ENCODE results near the gene AEBP1.

AEBP1 gene

DNA sequence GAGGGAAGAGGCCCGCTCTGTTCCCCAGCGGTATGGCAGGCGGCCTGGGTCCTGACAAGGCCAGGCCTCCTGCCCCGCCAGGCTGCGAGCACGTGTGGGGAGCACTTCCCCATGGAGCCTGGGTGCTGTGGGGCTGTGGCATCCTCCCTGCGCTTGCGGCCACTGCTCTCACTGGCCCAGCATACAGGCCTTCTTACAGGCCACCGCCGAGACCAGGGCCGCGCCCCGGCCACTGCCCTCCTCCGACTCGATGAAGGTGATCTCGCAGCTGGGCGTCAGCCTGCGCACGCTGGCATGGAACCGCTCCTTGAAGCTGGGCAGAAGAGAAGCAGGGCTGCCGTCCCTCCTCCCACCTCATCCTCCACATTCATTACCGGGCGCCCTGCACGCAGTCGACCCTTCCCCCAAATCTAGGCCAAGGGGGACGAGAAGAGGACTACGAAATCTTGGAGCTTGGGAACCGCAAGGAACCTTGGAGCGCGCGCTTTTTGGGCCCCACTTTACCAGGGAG, 40.9 kb downstream of the AEBP1 start:
- Mint-ChIP-seq H3K27me3 (peaks cover 17% of the 10 kb centered on the region), H3K4me1 (peaks cover 16% of the 10 kb centered on the region), H3K36me3 (no peaks in the 10 kb centered on the region), H3K4me3 (peak overlapping the region; percentile 72), H3K9me3 (no peaks in the 10 kb centered on the region), H3K27ac (no peak overlapping the region)
- ATAC-seq = no peak

DNA sequence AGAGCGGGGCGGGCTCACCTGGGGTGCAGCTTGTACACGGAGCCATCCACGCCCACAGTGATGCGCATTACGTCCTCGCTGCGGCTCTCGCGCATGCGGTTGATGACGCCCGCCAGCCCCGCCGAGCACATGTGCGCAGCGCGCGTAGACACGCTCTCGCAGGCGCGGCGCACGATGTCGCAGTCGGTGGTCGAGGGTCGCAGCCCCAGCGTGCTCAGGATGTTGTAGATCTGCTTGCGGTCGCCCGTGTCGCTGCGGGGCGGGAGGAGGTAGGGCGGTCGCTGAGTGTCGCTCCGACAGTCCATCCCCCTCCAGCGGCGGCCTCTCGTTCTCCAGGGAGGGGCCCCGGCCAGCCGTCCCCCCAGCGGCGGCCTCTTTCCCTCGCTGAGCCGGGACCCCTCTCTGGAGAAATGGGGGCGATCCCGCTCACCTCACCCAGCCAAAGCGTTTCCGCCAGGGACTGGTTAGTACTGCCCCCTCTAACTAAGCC, 41.4 kb downstream of the AEBP1 start:
- Mint-ChIP-seq H3K27ac (no peak overlapping the region), H3K4me3 (peak overlapping the region; percentile 72), H3K9me3 (no peaks in the 10 kb centered on the region), H3K4me1 (peaks cover 21% of the 10 kb centered on the region), H3K36me3 (no peaks in the 10 kb centered on the region), H3K27me3 (peaks cover 13% of the 10 kb centered on the region)
- ATAC-seq = peak; percentile 9

DNA sequence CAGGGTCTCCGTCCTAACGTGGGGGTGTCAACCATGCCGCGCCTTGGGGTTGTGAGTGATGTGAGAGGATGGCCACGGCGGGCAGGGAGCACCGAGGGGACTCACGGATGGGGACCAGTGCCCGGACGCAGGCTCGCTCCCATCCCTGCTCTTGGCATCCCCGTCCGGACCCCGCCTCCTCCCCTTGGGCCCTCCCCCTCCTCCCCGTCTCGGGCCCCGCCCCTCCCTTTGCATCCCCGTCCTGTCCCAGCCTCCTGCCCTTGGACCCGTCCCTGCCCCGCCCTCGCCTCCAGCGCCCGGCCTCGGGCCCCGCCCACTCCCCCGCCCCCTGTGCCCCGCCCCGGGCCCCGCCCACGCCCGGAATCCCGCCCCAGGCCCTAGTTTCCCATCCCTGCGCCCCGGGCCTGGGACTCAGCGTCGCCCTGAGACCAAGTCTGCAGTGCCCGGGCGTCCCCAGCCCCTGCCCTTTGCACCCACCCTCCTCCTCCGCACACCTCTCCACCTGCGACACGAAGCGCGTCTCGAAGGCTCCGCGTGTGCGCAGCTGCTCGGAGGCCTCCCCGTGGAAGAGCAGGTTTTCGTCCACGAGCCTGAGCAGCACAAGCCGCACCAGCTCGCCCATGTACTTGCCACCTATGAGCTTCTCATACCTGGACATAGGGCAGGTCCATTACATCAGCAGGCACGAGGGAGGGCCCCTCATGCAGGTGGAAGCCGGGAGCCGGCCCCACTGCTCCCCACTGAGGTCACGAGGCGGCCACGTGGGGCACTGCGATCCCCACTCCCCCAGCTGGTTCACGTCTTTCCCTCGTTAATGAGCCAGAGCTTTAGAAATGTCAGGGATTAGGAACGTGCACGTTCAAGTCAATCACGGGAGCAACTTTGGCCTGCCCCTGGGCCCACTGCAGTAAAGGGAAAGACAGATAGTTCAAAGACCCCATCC, 42.1 kb downstream of the AEBP1 start:
- Mint-ChIP-seq H3K27ac (no peak overlapping the region), H3K4me3 (peak overlapping the region; percentile 72)
- peak; percentile 70 for ATAC-seq

DNA sequence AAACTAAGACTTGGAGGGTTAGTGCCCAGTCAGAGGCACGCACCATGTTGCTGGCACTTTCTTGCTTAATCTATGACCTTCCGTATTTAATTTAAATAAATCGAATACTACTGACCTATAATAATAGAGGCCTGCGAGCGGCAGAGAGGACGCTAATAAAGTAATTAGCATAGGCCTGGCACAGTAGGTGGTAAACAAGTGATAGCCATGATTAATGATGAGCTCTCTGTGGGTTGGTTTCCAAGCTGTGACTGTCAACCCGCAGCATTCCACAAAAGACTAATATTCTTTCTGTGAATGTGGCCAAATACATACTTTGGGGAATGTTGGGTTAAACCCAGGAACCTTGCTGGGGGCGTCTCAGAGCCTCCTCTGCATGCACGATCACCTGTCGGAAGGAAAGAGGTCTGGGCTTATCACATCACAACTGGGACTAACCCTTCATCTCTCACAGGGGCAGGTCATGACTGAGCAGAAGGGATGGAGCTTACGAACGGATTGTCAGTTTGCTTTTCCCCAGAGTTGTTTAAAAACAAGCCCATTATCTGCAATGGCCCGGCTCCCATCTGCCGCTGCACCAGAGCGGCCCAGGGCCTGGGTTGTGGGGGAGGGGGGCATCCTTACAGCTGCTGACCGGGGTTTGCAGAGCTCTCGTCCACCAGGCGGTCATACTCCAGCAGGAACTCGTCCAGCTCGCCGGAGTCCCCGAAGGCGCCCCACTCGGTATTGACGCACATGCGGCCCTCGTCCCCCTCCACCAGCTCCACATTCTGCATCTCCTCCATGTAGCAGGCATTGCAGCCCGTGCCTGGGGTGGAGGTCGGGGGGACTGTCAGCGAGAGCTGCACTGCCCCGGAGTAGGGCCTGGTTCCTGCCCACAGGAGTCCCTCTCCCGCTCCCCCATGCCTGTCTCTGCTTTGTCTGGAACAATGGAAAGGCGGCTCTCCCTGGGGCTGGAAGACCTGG, 43.2 kb downstream of the AEBP1 start:
- Mint-ChIP-seq H3K27ac (no peak overlapping the region), H3K9me3 (no peaks in the 10 kb centered on the region), H3K4me3 (no peak overlapping the region), H3K4me1 (peaks cover 24% of the 10 kb centered on the region), H3K27me3 (peaks cover 13% of the 10 kb centered on the region), H3K36me3 (no peaks in the 10 kb centered on the region)
- no peak for ATAC-seq

More for the DNA sequence above, 42.1 kb downstream of the AEBP1 start:
- H3K27me3 Mint-ChIP-seq = peaks cover 13% of the 10 kb centered on the region
- no peaks in the 10 kb centered on the region for H3K9me3 Mint-ChIP-seq
- H3K4me1 Mint-ChIP-seq = peaks cover 24% of the 10 kb centered on the region
- H3K36me3 Mint-ChIP-seq = no peaks in the 10 kb centered on the region

DNA sequence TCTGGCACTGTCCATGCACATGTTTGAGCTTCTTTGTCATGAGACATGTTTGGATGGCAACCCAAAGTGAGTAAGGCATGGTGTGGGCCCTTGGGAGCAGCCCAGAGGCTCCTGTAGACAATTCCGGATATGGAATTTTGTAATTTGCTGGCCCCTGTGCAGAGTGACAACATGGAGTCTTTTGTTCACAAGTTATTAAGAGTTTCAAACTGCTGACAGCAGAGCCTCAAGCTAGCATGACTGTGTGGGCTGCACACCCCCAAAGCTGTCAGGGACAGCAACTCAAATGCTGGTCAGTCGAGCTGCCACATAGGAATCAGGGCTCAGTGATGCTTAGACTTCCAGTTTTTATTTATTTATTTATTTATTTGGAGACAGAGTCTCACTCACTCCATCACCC, 44.0 kb downstream of the AEBP1 start:
- Mint-ChIP-seq H3K36me3 (no peaks in the 10 kb centered on the region), H3K9me3 (no peaks in the 10 kb centered on the region), H3K27ac (no peak overlapping the region), H3K27me3 (peaks cover 13% of the 10 kb centered on the region), H3K4me3 (no peak overlapping the region), H3K4me1 (peaks cover 24% of the 10 kb centered on the region)
- ATAC-seq = no peak

DNA sequence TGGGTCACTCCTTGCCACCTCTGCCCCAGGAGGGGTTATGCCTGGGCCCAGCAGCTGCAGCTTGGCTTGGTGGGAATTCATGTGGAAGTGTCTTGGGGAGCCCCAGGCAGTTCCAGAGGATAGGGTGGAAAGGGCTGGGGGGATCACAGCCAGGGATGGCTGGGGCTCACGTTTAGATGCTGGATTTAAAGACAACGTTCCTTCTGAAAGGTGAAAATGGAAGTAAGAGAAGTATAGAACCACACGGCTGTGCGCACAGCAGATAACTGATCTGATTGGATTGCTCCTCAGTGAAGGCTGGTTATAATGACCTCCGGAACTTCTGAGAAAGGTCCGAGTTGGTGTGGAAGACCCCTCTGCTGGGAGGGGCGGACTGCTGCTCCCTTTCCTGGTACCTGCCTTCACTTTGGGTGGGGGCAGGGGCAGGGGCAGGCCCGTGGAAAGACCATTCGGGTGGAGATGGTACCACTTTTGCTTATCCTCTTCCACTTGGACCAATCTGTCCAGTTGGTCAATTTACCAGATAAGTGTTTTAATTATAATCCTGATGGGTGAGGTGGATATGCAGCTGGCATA, 44.9 kb downstream of the AEBP1 start:
- H3K4me1 Mint-ChIP-seq = peaks cover 24% of the 10 kb centered on the region
- no peaks in the 10 kb centered on the region for H3K36me3 Mint-ChIP-seq
- H3K4me3 Mint-ChIP-seq = no peak overlapping the region
- H3K27me3 Mint-ChIP-seq = peaks cover 13% of the 10 kb centered on the region
- no peak overlapping the region for H3K27ac Mint-ChIP-seq
- no peak for ATAC-seq
- H3K9me3 Mint-ChIP-seq = no peaks in the 10 kb centered on the region

DNA sequence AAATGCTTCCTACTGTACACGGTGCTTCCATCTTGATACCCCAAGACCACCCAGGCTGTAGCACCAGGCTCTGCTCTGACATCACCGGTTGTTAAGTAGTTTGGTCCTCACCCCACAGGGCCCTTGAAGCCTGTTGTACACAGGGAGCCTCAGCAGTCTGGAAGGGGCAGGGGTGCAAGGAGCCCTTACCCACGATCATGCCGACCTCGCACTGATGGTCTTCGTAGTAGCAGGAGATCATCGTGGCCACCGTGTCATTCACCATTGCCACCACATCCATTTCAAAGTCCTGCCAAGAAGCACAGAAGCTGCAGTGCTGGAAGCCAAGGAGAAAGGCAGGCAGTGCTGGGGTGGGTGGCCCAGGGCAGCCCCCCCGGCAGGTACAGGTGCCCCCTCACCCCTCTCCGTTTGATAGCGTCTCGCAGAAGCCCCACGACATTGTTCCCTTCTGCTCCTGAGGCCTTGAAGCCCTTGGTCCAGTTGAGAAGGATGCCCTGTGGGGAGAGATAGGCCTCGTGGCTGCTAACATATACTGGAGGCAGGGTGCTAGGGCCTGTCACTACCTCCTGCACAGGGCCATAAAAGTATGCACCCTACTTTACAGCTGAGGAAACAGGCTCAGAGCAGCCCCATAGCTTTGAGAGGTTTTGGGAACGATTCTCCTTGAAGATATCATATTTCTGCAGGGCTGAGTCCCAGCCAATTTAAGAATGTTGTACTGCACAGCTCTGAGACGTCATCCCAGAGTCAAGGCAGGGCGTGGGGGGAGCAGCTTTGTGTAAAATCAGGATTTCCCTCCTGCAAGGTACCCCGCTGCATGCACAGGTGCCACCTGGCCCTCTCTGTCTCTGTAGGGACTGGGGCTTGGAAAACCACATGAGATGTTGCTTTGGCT, 45.7 kb downstream of the AEBP1 start:
- Mint-ChIP-seq H3K4me1 (peaks cover 24% of the 10 kb centered on the region), H3K27ac (no peak overlapping the region), H3K9me3 (no peaks in the 10 kb centered on the region), H3K36me3 (no peaks in the 10 kb centered on the region), H3K4me3 (no peak overlapping the region), H3K27me3 (peaks cover 10% of the 10 kb centered on the region)
- no peak for ATAC-seq

DNA sequence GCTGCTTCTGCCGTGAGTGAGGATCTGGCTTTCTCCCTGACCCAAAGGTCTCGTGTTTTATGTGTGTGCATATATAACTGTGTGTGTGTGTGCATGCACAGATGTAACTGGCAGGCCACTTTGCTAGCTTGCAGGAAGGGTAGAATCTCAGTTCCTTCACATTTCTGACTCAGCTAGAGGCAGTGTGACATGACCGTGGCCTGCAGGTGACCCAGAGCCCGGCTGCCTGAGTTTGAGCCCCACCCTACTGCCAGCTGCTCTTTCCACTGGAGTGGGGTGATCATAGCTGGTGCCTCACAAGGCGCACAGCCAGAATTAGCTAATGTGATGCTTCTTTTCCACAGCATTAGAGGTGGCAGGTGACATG, 46.3 kb downstream of the AEBP1 start:
- peaks cover 4% of the 10 kb centered on the region for H3K27me3 Mint-ChIP-seq
- no peaks in the 10 kb centered on the region for H3K36me3 Mint-ChIP-seq
- H3K4me3 Mint-ChIP-seq = no peak overlapping the region
- H3K27ac Mint-ChIP-seq = no peak overlapping the region
- H3K4me1 Mint-ChIP-seq = peaks cover 18% of the 10 kb centered on the region
- ATAC-seq = peak; percentile 85
- H3K9me3 Mint-ChIP-seq = no peaks in the 10 kb centered on the region

DNA sequence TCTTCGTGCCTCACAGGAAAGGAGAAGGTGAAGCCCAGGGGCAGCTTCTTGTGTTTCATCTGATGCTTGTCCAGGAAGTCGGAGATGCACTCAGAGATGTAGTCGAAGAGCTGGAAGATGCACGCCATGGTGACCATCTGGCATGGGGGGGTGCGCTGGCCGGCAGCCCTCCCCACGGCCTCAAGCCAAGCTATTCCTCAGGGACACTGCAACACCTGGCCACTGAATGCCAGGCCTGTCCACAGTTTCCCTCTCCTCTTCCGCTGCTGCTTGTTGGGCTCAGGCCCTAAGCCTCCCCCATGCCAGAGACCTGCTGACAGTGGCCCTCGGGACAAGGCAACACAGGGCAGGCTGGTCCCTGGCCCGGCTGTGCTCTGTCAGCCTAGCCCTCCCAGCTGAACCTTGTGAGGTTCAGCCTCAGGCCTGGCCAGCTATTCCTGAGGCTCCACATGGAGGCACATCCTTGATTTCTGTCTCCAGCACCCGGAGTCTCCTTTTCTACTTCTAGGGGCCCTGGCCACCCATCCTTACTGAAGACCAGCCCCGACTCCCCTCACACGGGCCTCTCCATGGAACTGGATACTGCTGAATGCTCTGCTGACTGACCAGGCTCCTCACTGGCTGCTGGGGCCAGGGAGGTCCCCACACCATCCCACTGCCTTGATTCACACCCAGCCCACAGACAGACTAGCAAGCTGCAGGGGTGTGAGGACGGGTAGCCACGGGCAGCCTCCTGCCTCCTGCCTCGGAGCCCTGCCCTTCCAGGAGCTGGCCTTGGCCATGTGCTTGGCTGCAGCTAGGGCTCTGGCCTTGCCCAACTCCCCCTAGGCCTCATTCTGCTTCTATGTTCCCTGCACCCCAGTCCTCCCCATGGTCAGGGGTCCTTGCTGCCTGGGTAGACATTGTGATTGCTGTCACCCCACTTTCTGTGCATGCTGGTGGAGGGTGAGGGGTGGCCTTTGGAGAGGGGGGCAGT, 47.1 kb downstream of the AEBP1 start:
- no peak for ATAC-seq
- peaks cover 13% of the 10 kb centered on the region for H3K4me1 Mint-ChIP-seq
- H3K27ac Mint-ChIP-seq = no peak overlapping the region
- no peaks in the 10 kb centered on the region for H3K27me3 Mint-ChIP-seq
- no peaks in the 10 kb centered on the region for H3K36me3 Mint-ChIP-seq
- H3K9me3 Mint-ChIP-seq = no peaks in the 10 kb centered on the region
- no peak overlapping the region for H3K4me3 Mint-ChIP-seq

DNA sequence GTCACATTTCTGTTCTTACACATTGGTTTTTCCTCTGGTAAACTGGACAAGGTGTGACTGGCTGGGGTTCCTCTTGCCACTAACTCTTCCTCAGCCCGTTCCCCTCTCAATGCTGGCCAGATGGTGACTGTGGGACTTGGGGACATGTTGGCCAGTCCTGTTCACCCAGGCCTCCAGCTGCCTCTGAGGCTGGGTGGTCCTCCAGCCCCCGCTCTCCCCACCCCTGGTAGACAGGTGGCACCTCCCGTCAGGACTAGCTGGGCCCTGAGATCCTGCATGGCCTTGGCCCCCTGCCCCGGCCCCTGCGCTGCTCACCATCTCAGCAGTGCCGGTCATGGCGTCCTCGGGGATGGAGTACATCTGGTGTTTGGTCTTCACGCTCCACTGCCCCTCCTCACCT, 47.8 kb downstream of the AEBP1 start:
- no peak for ATAC-seq
- H3K4me3 Mint-ChIP-seq = no peak overlapping the region
- no peaks in the 10 kb centered on the region for H3K27me3 Mint-ChIP-seq
- H3K27ac Mint-ChIP-seq = no peak overlapping the region
- H3K9me3 Mint-ChIP-seq = no peaks in the 10 kb centered on the region
- no peaks in the 10 kb centered on the region for H3K36me3 Mint-ChIP-seq
- H3K4me1 Mint-ChIP-seq = peaks cover 8% of the 10 kb centered on the region

DNA sequence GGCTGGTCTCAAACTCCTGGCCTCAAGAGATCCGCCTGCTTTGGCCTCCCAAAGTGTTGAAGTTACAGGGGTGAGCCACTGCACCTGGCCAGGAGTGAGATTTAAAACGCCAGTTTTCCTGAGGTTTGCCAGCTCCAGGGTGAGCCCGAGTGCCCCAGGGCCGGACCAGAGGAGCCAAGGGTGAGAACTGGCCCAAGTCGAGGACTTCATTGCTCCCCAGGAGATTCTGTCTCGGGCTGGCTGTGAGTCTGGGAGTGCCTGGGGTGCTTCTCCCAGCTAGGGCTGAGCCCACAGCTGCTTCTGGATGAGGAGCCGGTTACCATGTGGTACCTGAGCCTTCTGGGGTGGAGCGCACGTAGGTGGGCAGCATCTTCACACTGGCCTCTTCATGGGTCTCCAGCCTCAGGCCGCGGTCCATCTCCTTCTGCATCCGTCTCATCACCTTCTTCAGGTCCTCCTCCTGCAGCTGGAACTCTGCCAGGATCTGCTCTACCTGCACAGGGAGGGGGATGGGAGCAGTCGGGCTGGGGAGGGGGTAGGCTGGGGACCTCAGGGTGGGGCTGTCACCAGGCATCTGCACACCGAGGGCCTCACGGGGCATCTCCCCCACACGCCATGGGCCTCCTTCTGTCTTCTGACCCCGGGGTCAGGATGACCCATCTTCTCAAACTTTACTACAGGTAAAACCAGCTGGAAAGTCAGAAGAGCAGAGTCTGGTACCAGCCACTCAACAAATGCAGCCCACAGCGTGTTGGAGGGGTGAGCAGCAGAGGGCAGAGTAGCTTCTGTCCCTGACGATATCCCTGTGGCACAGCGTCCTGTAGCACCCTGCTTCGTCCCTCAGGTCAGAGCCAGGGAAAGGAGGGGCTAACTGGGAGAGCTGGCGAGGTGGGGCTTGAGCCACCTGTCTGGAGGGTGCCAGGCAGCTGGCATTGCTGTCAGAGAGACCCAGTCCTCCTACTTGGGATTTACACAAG, 49.1 kb downstream of the AEBP1 start:
- H3K27ac Mint-ChIP-seq = no peak overlapping the region
- no peaks in the 10 kb centered on the region for H3K36me3 Mint-ChIP-seq
- no peak for ATAC-seq
- peaks cover 8% of the 10 kb centered on the region for H3K4me1 Mint-ChIP-seq
- no peak overlapping the region for H3K4me3 Mint-ChIP-seq
- no peaks in the 10 kb centered on the region for H3K27me3 Mint-ChIP-seq
- no peaks in the 10 kb centered on the region for H3K9me3 Mint-ChIP-seq

DNA sequence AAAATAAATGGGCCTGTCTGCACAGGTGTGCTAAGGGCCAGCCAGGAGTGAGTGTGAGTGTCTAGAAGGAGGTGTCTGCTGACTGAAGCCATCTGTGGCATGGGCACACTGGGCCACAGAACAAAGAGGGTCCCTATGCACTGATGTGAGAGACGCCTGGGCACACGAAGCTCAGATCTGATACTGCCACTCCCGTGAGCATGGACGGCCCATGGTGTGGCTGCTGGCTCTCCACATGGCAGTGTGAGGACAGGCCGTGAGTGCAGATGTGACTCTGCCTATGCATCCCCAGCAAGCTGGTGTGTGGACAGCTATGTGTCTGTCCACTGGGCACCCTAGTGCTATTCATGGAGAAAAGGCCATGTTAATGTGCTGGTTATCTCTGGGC, 49.8 kb downstream of the AEBP1 start:
- no peaks in the 10 kb centered on the region for H3K9me3 Mint-ChIP-seq
- no peak overlapping the region for H3K4me3 Mint-ChIP-seq
- ATAC-seq = no peak
- H3K27ac Mint-ChIP-seq = no peak overlapping the region
- no peaks in the 10 kb centered on the region for H3K27me3 Mint-ChIP-seq
- H3K36me3 Mint-ChIP-seq = no peaks in the 10 kb centered on the region
- peaks cover 8% of the 10 kb centered on the region for H3K4me1 Mint-ChIP-seq
